Activated T-cell treated with anti-CD3 and anti-CD28 coated beads, Interleukin-2, amount 50 U/mL, for 1 hour (primary cell): ENCODE results near the gene TACR3.
"Not testable (repeated sequence)": the region's sequence is repeated elsewhere in the genome, so short reads cannot be mapped to it uniquely, and the experiment has no call there.

Source experiments
- DNase-seq: peaks from one replicate; pipeline ENCODE4 v3.0.0-alpha.2; 2020

The TACR3 gene

GRCh38 chr4:103719830-103720207 lies at the start of gene TACR3:
Gene TACR3, minus strand, starts transcription at chr4:103719985. Its CDS starts 310 bp downstream, at chr4:103719675.
- no peak for DNase-seq

- DNase-seq: no peak
Measured at GRCh38 chr4:103757631-103758030, 37.8 kb upstream of the TACR3 start.

- DNase-seq: no peak
Measured at GRCh38 chr4:103756741-103757140, 37.0 kb upstream of the TACR3 start.

- DNase-seq: no peak
Measured at GRCh38 chr4:103754844-103755243, 35.1 kb upstream of the TACR3 start.

- no peak for DNase-seq
Measured at GRCh38 chr4:103753868-103754653, 34.3 kb upstream of the TACR3 start.

- not testable (repeated sequence) for DNase-seq
Measured at GRCh38 chr4:103723150-103723549, 3.4 kb upstream of the TACR3 start.

- DNase-seq: no peak
Measured at GRCh38 chr4:103721251-103721650, 1.5 kb upstream of the TACR3 start.

GRCh38 chr4:103720661-103721060 lies 876 bp upstream of the TACR3 start:
- DNase-seq: no peak

- DNase-seq: no peak
Measured at GRCh38 chr4:103719105-103719829, 518 bp downstream of the TACR3 start.

- DNase-seq: no peak
Measured at GRCh38 chr4:103692615-103693014, 27.2 kb downstream of the TACR3 start.

- no peak for DNase-seq
Measured at GRCh38 chr4:103673983-103674382, 45.8 kb downstream of the TACR3 start.

- not testable (repeated sequence) for DNase-seq
Measured at GRCh38 chr4:103666764-103667163, 53.0 kb downstream of the TACR3 start.

GRCh38 chr4:103664436-103665075 lies 55.2 kb downstream of the TACR3 start:
- DNase-seq: no peak

GRCh38 chr4:103648541-103648940 lies 71.2 kb downstream of the TACR3 start:
- DNase-seq: no peak

- DNase-seq: no peak
Measured at GRCh38 chr4:103645991-103646390, 73.8 kb downstream of the TACR3 start.

- no peak for DNase-seq
Measured at GRCh38 chr4:103634236-103634635, 85.5 kb downstream of the TACR3 start.

- DNase-seq: no peak
Measured at GRCh38 chr4:103626296-103626695, 93.5 kb downstream of the TACR3 start.

GRCh38 chr4:103591841-103592240 lies 127.9 kb downstream of the TACR3 start:
- DNase-seq: no peak

- no peak for DNase-seq
Measured at GRCh38 chr4:103567591-103567990, 152.2 kb downstream of the TACR3 start.

- not testable (repeated sequence) for DNase-seq
Measured at GRCh38 chr4:103559178-103559577, 160.6 kb downstream of the TACR3 start.
